HepG2 (cell line): ENCODE results near the gene ELL3. TPM values are rescaled to one million over a fixed set of nuclear protein-coding genes. Genes with fewer than 3 reads are reported as not detected.

Experiments used
- HMGXB3 ChIP-seq: sonication (generic); formaldehyde crosslinking; IDR thresholded peaks from 2 replicates; pipeline ENCODE4 v1.4.0; 2020; ENCODE audit warnings: missing genetic modification reagents, borderline replicate concordance
- KAT8 ChIP-seq: IDR thresholded peaks from 2 replicates; pipeline ENCODE4 v1.6.1; 2016; ENCODE audit warnings: missing genetic modification reagents, missing compliant biosample characterization
- MIER3 ChIP-seq: IDR thresholded peaks from 2 replicates; pipeline ENCODE4 v1.6.1; 2016; ENCODE audit warnings: missing compliant biosample characterization, borderline replicate concordance
- MYC ChIP-seq: sonication (generic); formaldehyde crosslinking; IDR thresholded peaks from 2 replicates; pipeline ENCODE4 v1.9.0; 2021; ENCODE audit warnings: missing genetic modification reagents, borderline replicate concordance
- SPEN ChIP-seq: sonication (generic); formaldehyde crosslinking; IDR thresholded peaks from 2 replicates; pipeline ENCODE4 v1.5.1; 2020; ENCODE audit warnings: low read depth, mild to moderate bottlenecking, missing genetic modification reagents
- ZBTB4 ChIP-seq: sonication (generic); formaldehyde crosslinking; IDR thresholded peaks from 2 replicates; pipeline ENCODE4 v1.4.0; 2020; ENCODE audit warnings: missing genetic modification reagents, mild to moderate bottlenecking, borderline replicate concordance
- ZBTB46 ChIP-seq: sonication (generic); formaldehyde crosslinking; IDR thresholded peaks from 2 replicates; pipeline ENCODE4 v1.4.0; 2020; ENCODE audit warnings: mild to moderate bottlenecking, missing genetic modification reagents, borderline replicate concordance
- ZFY ChIP-seq: sonication (generic); formaldehyde crosslinking; IDR thresholded peaks from 2 replicates; pipeline ENCODE4 v1.4.0; 2020; ENCODE audit warnings: missing genetic modification reagents
- ZNF225 ChIP-seq: sonication (generic); formaldehyde crosslinking; IDR thresholded peaks from 2 replicates; pipeline ENCODE4 v1.4.0; 2020; ENCODE audit warnings: mild to moderate bottlenecking, missing genetic modification reagents
- ZNF468 ChIP-seq: sonication (generic); formaldehyde crosslinking; IDR thresholded peaks from 2 replicates; pipeline ENCODE4 v1.8.0; 2022; ENCODE audit warnings: mild to moderate bottlenecking, moderate library complexity, missing genetic modification reagents
- ZNF513 ChIP-seq: sonication (generic); formaldehyde crosslinking; conservative IDR thresholded peaks from 2 replicates; pipeline ENCODE4 v1.5.0; 2020; ENCODE audit warnings: missing genetic modification reagents
- ZNF563 ChIP-seq: sonication (generic); formaldehyde crosslinking; IDR thresholded peaks from 2 replicates; pipeline ENCODE4 v1.8.0; 2022; ENCODE audit warnings: mild to moderate bottlenecking, moderate library complexity, missing genetic modification reagents
- ZNF709 ChIP-seq: sonication (generic); formaldehyde crosslinking; IDR thresholded peaks from 2 replicates; pipeline ENCODE4 v1.5.0; 2020; ENCODE audit warnings: mild to moderate bottlenecking, missing genetic modification reagents
- ZNF782 ChIP-seq: sonication (generic); formaldehyde crosslinking; IDR thresholded peaks from 2 replicates; pipeline ENCODE4 v1.4.0; 2020; ENCODE audit warnings: missing genetic modification reagents, mild to moderate bottlenecking, borderline replicate concordance
- polyA plus RNA-seq, 8 experiments: library from polyadenylated mRNA; depleted of rRNA in 3 of 8; stranded (reverse) in 7 of 8; unstranded in 1 of 8; fragments of >200 nt; fragmentation: Illumina TruSeq in 4 of 8; extraction: Trizol in 4 of 8; gene quantifications; 2 replicates each; pipeline versions ENCODE4 v1.2.1 to v1.2.3, GENCODE V29; 2011 to 2016; ENCODE audit warnings: low read depth in 4 of 8, missing spikeins in 1 of 8, mixed read lengths in 1 of 8; ENCODE audit not compliant: insufficient read depth in 1 of 8
- total RNA-seq, 5 experiments: library from RNA; depleted of rRNA; stranded (reverse); fragments of >200 nt; fragmentation: Illumina TruSeq; extraction: Trizol; gene quantifications; 2 replicates each; pipeline ENCODE4 v1.2.3, GENCODE V29; 2016; ENCODE audit warnings: low read depth in 1 of 5

ELL3 gene
- total and polyA plus RNA-seq, 2 of the 13 experiments (the other 11 are each of a cell fraction or from before 2014, with no cell fraction given): 6.1 to 8.8 TPM

GRCh38 chr15:43824302-43825246, 47.8 kb upstream of the ELL3 start, which contains the start of gene MFAP1 (continued):
- TF ChIP-seq HMGXB3 (CRISPR knock-in tag) (peak; percentile 83; the same call in 1 of the 2 replicates), KAT8 (CRISPR knock-in tag) (peak; percentile 97), ZNF513 (no peak), ZFY (CRISPR knock-in tag) (peak; percentile 72; the same call in 1 of the 2 replicates), MIER3 (CRISPR knock-in tag) (peak; percentile 64; the same call in 1 of the 2 replicates), ZNF563 (CRISPR knock-in tag) (peak; percentile 68; the same call in 1 of the 2 replicates), ZNF782 (CRISPR knock-in tag) (peak; percentile 62; the same call in 1 of the 2 replicates), ZNF468 (CRISPR knock-in tag) (no peak), ZNF225 (CRISPR knock-in tag) (peak; percentile 48; the same call in 1 of the 2 replicates), ZBTB4 (0 out of 2 replicates have a peak, but pooled peaks have one; percentile 18), SPEN (CRISPR knock-in tag) (peak; percentile 85), ZBTB46 (CRISPR knock-in tag) (no peak), MYC (peak; percentile 64; the same call in 1 of the 2 replicates), ZNF709 (CRISPR knock-in tag) (peak; percentile 34; the same call in 1 of the 2 replicates)
